GM23338 (cell line): Measurements from ENCODE around the gene CST9. TPM values are rescaled to one million over a fixed set of nuclear protein-coding genes. Genes with fewer than 3 reads are reported as not detected.

ENCODE experiments used
- ATAC-seq: fragments of 200-7000 bp; cut with Tn5 transposase; 3 replicates; pipeline ENCODE4 v1.9.1; 2020
- DNase-seq: peaks from one replicate; pipeline ENCODE4 v3.0.0-alpha.2; 2015; ENCODE audit warnings: low spot score
- H2AFZ ChIP-seq: fragments of 200-600 bp; sonication (generic); 2 replicates; pipeline ENCODE4 v1.8.0; 2016; ENCODE audit warnings: antibody characterized with exemption, mild to moderate bottlenecking, moderate library complexity
- H3F3A ChIP-seq: fragments of 200-600 bp; sonication (generic); replicated peaks from 2 replicates; pipeline ENCODE4 v1.8.0; 2017; ENCODE audit warnings: antibody characterized with exemption, mixed run types, low read depth
- H3K27ac ChIP-seq: fragments of 200-600 bp; sonication (generic); 2 replicates; pipeline ENCODE4 v1.6.1; 2016; ENCODE audit warnings: low read depth
- H3K27me3 ChIP-seq: fragments of 200-600 bp; sonication (generic); 2 replicates; pipeline ENCODE4 v1.8.0; 2016; ENCODE audit warnings: mild to moderate bottlenecking, mixed run types, moderate library complexity; ENCODE audit not compliant: insufficient read depth
- H3K36me3 ChIP-seq: fragments of 200-600 bp; sonication (generic); 2 replicates; pipeline ENCODE4 v1.8.0; 2016; ENCODE audit warnings: mild to moderate bottlenecking; ENCODE audit not compliant: insufficient read depth
- H3K4me1 ChIP-seq: fragments of 200-600 bp; sonication (generic); 2 replicates; pipeline ENCODE4 v1.8.0; 2016; ENCODE audit warnings: mild to moderate bottlenecking, moderate library complexity; ENCODE audit not compliant: insufficient read depth
- H3K4me2 ChIP-seq: fragments of 200-600 bp; sonication (generic); 2 replicates; pipeline ENCODE4 v1.7.1; 2017; ENCODE audit warnings: mixed run types
- H3K4me3 ChIP-seq: fragments of 200-600 bp; sonication (generic); 2 replicates; pipeline ENCODE4 v1.6.1; 2016; ENCODE audit warnings: mixed run types
- H3K79me2 ChIP-seq: fragments of 200-600 bp; sonication (generic); replicated peaks from 2 replicates; pipeline ENCODE4 v1.8.0; 2017; ENCODE audit warnings: mild to moderate bottlenecking; ENCODE audit not compliant: insufficient read depth
- H3K9me2 ChIP-seq: fragments of 200-600 bp; sonication (generic); 2 replicates; pipeline ENCODE4 v1.8.0; 2017; ENCODE audit not compliant: insufficient read depth
- H4K20me1 ChIP-seq: fragments of 200-600 bp; sonication (generic); replicated peaks from 2 replicates; pipeline ENCODE4 v1.8.0; 2017; ENCODE audit warnings: mild to moderate bottlenecking; ENCODE audit not compliant: insufficient read depth
- H3K27ac Mint-ChIP-seq: 2 replicates; pipeline ENCODE4 v1.8.0; 2020; ENCODE audit warnings: inconsistent platforms, mild to moderate bottlenecking, moderate library complexity, mixed read lengths
- H3K27me3 Mint-ChIP-seq: 3 replicates; pipeline ENCODE4 v1.8.0; 2022; ENCODE audit warnings: low read depth, mild to moderate bottlenecking, moderate library complexity, mixed read lengths, inconsistent platforms; ENCODE audit not compliant: insufficient read depth, poor library complexity
- H3K36me3 Mint-ChIP-seq: 3 replicates; pipeline ENCODE4 v1.8.0; 2021; ENCODE audit warnings: low read depth, mild to moderate bottlenecking, inconsistent platforms, moderate library complexity, mixed read lengths
- H3K4me1 Mint-ChIP-seq: 3 replicates; pipeline ENCODE4 v1.8.0; 2020; ENCODE audit warnings: mild to moderate bottlenecking, inconsistent platforms, mixed read lengths
- H3K4me3 Mint-ChIP-seq: 3 replicates; pipeline ENCODE4 v1.8.0; 2021; ENCODE audit warnings: moderate library complexity, mild to moderate bottlenecking, inconsistent platforms, mixed read lengths
- H3K9me3 Mint-ChIP-seq: 3 replicates; pipeline ENCODE4 v1.8.0; 2020; ENCODE audit warnings: moderate library complexity, mild to moderate bottlenecking, inconsistent platforms, mixed read lengths
- CREB1 ChIP-seq: fragments of 250-450 bp; sonication (Bioruptor Pico); IDR thresholded peaks from 2 replicates; pipeline ENCODE4 v1.5.0; 2020; ENCODE audit warnings: low read depth, mild to moderate bottlenecking, moderate library complexity
- ETS1 ChIP-seq: IDR thresholded peaks from 2 replicates; pipeline ENCODE4 v1.6.1; 2016; ENCODE audit warnings: antibody characterized with exemption
- EZH2 ChIP-seq: fragments of 200-600 bp; sonication (generic); IDR thresholded peaks from one replicate; pipeline ENCODE4 v1.8.0; 2017; ENCODE audit warnings: antibody characterized with exemption, mild to moderate bottlenecking, low read depth; ENCODE audit not compliant: unreplicated experiment
- JUNB ChIP-seq: IDR thresholded peaks from one replicate; pipeline ENCODE4 v1.6.1; 2016; ENCODE audit warnings: antibody characterized with exemption; ENCODE audit not compliant: unreplicated experiment
- POLR2AphosphoS5 ChIP-seq: IDR thresholded peaks from 2 replicates; pipeline ENCODE4 v1.6.1; 2016; ENCODE audit warnings: antibody characterized with exemption, low read depth
- REST ChIP-seq: IDR thresholded peaks from one replicate; pipeline ENCODE4 v1.6.1; 2018; ENCODE audit warnings: antibody characterized with exemption; ENCODE audit not compliant: unreplicated experiment
- STAT1 ChIP-seq: IDR thresholded peaks from one replicate; pipeline ENCODE4 v1.6.1; 2016; ENCODE audit warnings: antibody characterized with exemption; ENCODE audit not compliant: unreplicated experiment
- ZNF114 ChIP-seq: fragments of 250-450 bp; sonication (Bioruptor Pico); IDR thresholded peaks from 2 replicates; pipeline ENCODE4 v1.5.0; 2020; ENCODE audit warnings: mild to moderate bottlenecking, moderate library complexity
- ZNF331 ChIP-seq: fragments of 250-450 bp; sonication (Bioruptor Pico); IDR thresholded peaks from 2 replicates; pipeline ENCODE4 v1.5.0; 2020; ENCODE audit warnings: low read depth, mild to moderate bottlenecking, moderate library complexity
- ZNF462 ChIP-seq: fragments of 250-450 bp; sonication (Bioruptor Pico); IDR thresholded peaks from 2 replicates; pipeline ENCODE4 v1.5.0; 2020; ENCODE audit warnings: mild to moderate bottlenecking, moderate library complexity
- polyA plus RNA-seq: library from polyadenylated mRNA; unstranded; fragments of >200 nt; fragmentation: Nextera tagmentation; extraction: Ambion mirVana; gene quantifications from 2 replicates; pipeline ENCODE4 v1.2.1, GENCODE V29; 2016
- total RNA-seq: library from RNA; depleted of rRNA; stranded (reverse); fragments of >200 nt; shearing (Covaris generic); gene quantifications from 2 replicates; pipeline ENCODE4 v1.2.3, GENCODE V29; 2014

The CST9 gene
- total and polyA plus RNA-seq, 2 experiments from 2014 or later = not detected

- no peak overlapping the region for H3K4me3 ChIP-seq
- no peaks in the 10 kb centered on the region for H3K9me2 ChIP-seq
- H3K79me2 ChIP-seq = no peaks in the 10 kb centered on the region
- no peaks in the 10 kb centered on the region for H3K36me3 ChIP-seq
- ATAC-seq (no peak), DNase-seq (no peak)
- no peak overlapping the region for H3K4me2 ChIP-seq
- H3K9me3 Mint-ChIP-seq = peaks cover 33% of the 10 kb centered on the region
- H3F3A ChIP-seq = no peaks in the 10 kb centered on the region
- H3K4me1 ChIP-seq = no peaks in the 10 kb centered on the region
- no peaks in the 10 kb centered on the region for H3K27me3 Mint-ChIP-seq
- H3K4me3 Mint-ChIP-seq = no peak overlapping the region
- no peak overlapping the region for H3K27ac Mint-ChIP-seq
- H3K27ac ChIP-seq = no peak overlapping the region
- H2AFZ ChIP-seq = no peak overlapping the region; the same call in 1 of the 2 replicates
- H3K4me1 Mint-ChIP-seq = no peaks in the 10 kb centered on the region
- TF ChIP-seq JUNB = no peak
- no peak for TF ChIP-seq POLR2AphosphoS5
- H4K20me1 ChIP-seq = no peaks in the 10 kb centered on the region
- H3K27me3 ChIP-seq = no peaks in the 10 kb centered on the region
- H3K36me3 Mint-ChIP-seq = peaks cover 17% of the 10 kb centered on the region; the same call in 2 of the 3 replicates
These were observed 40.8 kb downstream of the CST9 start for GRCh38 chr20:23564927-23565326.

- H3K36me3 ChIP-seq = 0 out of 2 replicates have a peak, but pooled peaks cover 3% of the 10 kb centered on the region
- ATAC-seq (no peak), DNase-seq (no peak)
- no peaks in the 10 kb centered on the region for H3K27me3 Mint-ChIP-seq
- H2AFZ ChIP-seq = no peak overlapping the region
- no peak overlapping the region for H3K4me2 ChIP-seq
- no peak overlapping the region for H3K4me3 Mint-ChIP-seq
- H3K27me3 ChIP-seq = no peaks in the 10 kb centered on the region
- no peaks in the 10 kb centered on the region for H3K79me2 ChIP-seq
- no peak overlapping the region for H3K4me3 ChIP-seq
- H3K4me1 Mint-ChIP-seq = no peaks in the 10 kb centered on the region
- H3K36me3 Mint-ChIP-seq = peaks cover 21% of the 10 kb centered on the region; the same call in 2 of the 3 replicates
- no peak overlapping the region for H3K27ac Mint-ChIP-seq
- peaks cover 48% of the 10 kb centered on the region for H3K9me3 Mint-ChIP-seq
- H3K27ac ChIP-seq = no peak overlapping the region
- no peaks in the 10 kb centered on the region for H3K9me2 ChIP-seq
- no peaks in the 10 kb centered on the region for H3F3A ChIP-seq
- H3K4me1 ChIP-seq = no peaks in the 10 kb centered on the region
- no peaks in the 10 kb centered on the region for H4K20me1 ChIP-seq
- TF ChIP-seq ZNF114 (CRISPR knock-in tag) (no peak), ZNF331 (CRISPR knock-in tag) (no peak), EZH2 (no peak), STAT1 (no peak), REST (no peak), POLR2AphosphoS5 (no peak), ZNF462 (no peak), CREB1 (CRISPR knock-in tag) (no peak), ETS1 (no peak), JUNB (no peak)
These were observed 42.9 kb downstream of the CST9 start for GRCh38 chr20:23562721-23563342.
